NCI-H510A (cell line): ENCODE data around the gene RGS4.
"Not testable (repeated sequence)": the region's sequence is repeated elsewhere in the genome, so short reads cannot be mapped to it uniquely, and the experiment has no call there.

ENCODE experiments used
- DNase-seq: peaks from one replicate; lab custom pipeline; 2025; lab: John Stamatoyannopoulos, UW

The RGS4 gene

DNA sequence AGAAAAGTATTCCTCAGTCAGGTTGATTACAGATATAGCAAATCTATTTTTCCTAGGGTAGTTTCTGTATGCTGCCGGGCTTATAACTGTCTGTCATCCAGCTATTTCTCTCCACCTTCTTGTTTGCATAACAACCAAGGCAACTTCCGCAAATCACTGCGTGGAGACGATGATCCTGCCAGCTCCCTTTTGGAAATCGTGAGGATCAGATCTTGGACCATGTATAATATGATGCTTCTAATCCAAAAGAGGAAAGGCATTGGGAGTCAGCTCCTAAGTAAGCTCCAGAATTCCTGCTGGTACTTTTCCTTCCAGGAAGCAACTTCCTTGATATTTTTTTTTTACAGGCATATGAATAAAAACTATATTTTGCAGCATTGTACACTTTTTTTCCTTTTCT lies 445 bp upstream of the RGS4 start:
- no peak for DNase-seq

DNA sequence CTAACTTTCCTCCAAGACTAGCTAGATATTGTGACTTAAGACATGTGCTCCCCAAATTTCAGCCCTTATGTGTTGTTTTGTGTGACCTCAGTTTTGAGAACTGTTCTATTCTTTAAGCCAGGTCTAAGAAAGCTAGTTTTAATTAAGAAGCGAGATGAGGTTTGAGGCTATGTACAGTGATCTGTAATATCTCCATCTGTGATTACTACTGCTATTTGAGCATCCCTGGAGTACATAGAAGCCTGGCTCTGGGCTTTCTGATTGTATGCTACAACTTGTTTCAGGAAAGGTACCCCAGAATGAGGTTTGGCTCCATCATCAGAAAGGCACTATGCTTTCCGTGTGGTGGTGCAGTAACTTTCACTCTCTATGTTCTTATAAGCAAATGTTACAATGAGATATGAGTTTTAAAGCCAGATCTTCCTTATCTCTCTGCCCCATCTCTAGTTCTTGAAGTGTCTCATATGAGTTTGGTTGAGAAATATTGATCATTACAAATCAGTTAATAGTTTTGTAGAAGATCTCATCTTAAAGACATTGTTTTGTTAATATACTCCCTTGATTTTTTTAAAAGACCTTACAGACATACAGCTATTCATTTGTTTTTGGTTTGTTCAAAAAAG lies 605 bp downstream of the RGS4 start:
- no peak for DNase-seq

DNA sequence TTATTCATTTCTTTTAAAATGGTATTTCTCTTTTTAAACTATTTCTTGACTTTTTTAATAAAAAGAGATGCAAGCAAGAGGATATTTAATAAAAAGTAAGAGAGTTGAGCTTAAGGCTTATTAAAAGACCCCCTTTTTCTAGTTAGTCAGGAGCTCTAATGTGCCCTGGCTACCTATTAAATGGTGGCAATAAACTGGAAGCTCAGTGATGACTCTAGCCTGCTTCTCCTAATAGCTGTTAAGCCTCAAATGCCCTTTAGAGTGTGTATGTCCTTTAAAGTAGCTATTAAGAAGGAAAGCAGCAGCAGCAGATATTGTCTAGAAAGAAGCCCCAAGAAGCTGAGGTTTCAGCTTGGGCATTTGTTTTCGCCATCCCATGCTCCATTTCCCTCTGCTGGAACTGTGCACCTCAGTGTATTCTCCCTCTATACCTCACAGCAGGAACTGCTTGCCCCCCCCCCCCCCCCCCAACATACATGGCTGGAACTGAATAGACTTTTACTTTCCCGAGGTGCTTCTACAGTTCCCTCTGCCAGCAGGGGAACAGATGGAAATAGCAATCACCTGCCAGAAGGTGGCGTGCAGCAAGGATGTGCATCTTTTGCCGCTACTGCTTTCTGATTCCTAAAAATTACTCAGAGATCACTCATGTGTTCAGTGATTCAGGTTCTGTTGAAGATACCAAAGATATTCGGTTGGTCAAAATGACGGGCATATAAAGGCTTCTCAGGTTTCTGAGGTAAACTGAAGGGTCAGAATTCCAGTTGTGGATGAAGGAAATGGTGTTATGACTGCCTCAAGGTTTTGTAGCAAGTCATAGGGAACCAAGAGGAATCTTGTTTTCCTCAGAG lies 2.5 kb downstream of the RGS4 start:
- no peak for DNase-seq

DNA sequence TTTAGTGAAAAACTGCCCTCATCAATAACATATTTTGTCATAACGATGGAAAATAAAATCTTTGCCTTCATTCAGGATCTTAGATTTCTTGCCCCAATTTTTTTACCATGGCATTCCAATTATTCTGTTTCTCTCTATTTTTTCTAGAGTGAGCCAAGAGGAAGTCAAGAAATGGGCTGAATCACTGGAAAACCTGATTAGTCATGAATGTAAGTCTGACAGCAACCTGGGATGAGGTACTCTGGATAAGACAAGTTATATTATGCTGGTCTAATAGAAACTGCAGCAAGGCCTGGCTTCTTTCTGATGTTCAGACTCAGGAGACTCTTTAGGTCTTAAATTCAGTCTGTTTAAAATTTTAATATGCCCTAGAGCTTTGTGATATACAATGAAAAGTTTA lies 3.5 kb downstream of the RGS4 start:
- DNase-seq = no peak

DNA sequence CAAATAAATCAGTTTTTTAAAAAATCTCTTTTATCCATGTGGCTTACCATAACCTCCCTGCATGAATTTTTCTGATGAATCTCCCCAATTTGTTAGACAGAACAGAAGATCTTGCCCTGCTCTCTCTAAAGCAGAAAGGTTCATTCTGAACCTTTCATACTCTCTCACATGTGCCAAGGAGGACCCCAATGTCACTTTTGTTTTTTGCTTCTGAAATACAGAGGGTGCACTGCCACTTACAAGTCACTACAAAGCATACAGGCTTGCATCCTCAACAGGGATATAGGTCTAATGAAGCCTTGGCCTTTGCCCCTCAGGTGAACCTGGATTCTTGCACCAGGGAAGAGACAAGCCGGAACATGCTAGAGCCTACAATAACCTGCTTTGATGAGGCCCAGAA lies 4.8 kb downstream of the RGS4 start:
- DNase-seq = no peak

DNA sequence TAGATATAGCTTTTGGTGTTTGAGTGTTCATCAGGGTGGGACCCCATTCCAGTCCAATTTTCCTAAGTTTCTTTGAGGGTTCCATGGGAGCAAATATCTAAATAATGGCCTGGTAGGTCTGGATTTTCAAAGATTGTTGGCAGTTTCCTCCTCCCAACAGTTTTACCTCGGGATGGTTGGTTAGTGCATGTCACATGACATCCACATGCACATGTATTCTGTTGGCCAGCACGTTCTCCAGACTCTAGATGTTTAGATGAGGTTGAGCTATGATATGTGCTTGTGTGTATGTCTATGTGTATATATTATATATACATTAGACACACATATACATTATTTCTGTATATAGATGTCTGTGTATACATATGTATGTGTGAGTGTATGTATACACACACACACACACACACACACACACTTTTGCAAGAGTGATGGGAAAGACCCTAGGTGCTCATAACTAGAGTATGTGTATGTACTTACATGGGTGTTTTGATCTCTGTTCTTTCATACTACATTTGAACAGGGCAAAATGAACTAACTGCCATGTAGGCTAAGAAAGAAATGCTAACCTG lies 5.6 kb downstream of the RGS4 start:
- no peak for DNase-seq

DNA sequence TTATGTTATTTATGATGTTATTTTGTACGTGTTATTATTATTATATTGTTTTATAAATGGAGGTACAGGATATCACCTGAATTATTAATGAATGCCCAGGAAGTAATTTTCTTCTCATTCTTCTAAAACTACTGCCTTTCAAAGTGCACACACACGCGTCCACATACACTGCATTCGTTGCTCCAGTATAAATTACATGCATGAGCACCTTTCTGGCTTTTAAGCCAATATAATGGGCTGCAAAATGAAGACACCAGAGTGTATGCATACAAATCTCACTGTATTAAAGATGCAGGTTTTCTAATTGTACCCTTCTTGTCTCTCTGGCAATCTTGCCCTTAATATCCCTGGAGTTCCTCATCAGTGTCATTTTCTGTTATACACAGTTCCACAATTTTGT lies 6.9 kb downstream of the RGS4 start:
- DNase-seq = no peak

DNA sequence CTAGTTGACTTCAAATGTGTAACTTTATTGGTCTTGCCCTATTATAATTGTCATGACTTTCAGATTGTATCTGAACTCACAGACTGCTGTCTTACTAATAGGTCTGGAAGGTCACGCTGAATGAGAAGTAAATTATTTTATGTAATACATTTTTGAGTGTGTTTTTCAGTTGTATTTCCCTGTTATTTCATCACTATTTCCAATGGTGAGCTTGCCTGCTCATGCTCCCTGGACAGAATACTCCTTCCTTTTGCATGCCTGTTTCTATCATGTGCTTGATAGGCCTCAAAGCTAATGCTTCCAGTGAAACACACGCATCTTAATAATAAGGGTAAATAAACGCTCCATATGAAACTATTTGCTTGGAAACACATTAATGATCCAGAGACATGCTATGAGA lies 7.3 kb downstream of the RGS4 start:
- no peak for DNase-seq

DNA sequence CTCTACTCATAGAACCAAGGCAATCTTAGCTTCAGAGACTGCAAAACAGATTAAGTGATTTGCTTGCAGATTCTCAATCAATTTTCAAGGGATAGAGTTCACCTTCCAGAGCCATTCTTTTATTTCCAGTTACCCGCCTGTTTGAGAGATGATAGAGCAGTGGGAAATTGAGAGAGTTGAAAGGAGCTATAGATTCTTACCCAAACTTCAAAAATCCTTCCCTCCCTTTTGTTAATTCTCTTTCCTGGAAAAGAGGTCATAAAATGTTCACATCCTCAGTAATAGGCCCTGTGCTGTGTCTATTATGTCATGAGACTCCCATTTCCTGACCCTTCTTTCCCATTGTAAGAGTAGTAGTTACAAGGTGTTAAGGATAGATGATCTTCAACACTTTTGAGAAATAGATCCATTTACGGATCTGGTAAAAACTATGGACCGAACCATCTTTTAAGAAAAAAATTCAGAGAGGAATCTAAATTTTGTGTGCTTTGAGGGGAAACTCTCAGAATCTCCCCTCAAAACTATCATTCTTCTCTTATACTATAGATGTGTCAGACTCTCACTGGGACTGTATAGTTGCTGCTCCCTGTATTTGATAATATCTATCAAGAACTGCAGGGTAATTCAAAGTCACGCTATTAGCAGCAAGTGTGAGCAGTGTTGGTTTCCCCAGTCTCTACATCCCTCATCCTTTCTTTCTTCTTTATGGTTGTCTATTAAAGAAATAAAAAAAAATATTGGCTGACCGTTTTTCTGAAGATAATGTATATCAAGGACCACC lies 8.0 kb downstream of the RGS4 start:
- DNase-seq = no peak

DNA sequence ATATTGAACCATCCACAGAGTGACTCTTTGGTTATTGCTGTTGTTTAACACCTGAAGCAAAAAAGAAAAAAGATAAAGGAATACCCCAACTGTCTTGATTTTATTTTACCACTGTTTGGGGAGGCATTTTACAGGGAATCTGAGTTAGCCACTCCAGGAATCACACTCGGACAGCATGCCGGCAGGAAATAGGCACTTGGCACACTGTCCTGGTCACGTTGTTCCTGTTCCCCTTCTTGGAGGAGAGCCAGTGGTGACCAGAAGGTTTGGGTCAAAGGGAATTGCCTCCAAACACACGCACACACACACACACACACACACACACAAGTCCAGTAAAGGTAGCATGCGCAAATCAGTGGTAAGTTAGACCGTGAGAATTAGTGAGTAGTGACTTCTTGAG lies 13.8 kb downstream of the RGS4 start:
- DNase-seq = no peak

DNA sequence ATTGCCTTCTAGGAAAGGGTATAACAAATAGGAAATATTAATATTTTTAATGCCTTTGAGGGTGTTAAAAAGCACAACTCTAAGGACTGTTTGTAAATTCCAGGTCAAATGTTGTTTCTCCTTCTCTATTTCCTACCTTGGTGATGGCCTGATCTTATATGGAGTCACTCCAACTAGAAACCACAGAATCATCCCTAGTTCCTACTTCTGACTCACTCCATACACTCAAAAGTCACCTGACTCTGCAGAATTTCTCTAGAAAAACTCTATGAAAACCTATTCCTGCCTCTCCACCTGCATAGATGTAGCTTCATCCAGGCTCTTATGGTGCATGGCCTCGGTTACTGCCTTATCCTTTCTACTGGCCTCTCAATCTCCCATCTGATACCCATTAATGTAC lies 14.5 kb downstream of the RGS4 start:
- DNase-seq = no peak

DNA sequence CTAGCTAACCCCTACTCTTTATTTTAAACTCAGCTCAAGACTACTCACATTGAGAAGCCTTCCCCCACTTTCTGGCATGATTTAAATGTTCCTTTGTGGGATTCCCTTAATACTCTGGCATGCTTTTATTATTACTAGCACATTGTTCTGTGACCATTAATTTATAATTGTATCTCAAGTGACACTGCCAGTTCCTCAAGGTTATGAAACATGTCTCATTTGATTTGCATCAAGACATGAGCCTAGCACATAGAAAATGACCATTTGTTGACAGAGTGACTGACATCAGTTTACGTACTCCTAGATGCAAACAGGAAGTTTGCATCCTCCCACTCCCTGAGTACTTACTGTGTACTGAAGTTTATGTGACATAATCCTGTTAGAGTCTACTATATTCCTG lies 15.2 kb downstream of the RGS4 start:
- DNase-seq = no peak

DNA sequence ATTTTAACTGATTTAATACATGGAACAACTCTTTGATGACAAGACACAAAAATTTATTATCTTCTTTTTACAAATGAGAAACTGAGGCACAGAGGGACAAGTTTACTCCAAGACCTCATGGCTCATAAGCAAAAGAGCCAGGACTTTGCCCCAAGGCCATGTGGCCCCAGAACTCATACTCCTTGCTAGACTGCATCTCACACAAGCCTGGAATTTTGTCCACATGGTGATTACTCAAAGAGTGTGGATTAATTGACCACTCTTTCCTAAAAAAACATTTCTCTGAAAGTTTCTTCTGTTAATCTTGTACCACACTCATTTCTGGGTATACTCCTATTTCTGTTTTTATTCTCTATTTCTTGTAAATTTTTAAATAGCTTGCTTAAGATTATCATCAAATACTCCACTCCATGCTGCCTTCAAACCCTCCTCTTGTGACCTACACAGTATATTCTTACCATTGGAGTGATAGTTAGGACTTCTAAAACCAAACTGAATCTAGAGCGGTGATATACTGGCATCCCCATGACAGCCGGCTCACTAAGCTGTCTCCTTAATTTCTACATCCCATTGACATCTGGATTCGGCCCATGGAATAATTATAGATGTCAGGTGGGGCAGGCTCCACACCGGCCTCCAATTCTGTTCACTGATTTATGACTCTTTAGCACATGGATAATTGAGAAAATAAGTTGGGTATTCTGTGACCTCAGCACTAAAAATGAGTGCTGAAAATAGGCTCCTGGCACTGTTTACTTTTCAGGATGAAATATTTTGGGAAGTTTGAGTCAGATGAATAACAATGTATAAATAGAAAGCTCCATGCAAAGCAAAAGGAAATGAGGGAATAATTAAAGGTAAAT lies 16.1 kb downstream of the RGS4 start:
- no peak for DNase-seq

DNA sequence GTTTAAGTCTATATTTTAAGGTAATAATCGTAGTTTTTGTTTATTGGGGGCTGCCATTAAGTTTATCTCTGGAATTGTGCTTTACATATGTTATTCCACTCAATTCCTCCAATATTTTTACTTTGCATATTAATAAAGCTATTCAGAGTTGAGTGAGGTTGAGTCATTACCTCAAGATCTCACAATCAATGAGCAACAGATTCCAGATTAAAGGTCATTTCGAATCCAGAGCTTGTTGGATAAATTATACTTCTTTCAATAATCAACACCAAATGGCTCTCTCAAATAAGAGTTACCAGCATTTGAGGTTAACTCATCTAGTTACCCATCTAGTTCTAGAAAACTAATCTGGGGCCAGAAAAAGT lies 16.7 kb downstream of the RGS4 start:
- DNase-seq = no peak

DNA sequence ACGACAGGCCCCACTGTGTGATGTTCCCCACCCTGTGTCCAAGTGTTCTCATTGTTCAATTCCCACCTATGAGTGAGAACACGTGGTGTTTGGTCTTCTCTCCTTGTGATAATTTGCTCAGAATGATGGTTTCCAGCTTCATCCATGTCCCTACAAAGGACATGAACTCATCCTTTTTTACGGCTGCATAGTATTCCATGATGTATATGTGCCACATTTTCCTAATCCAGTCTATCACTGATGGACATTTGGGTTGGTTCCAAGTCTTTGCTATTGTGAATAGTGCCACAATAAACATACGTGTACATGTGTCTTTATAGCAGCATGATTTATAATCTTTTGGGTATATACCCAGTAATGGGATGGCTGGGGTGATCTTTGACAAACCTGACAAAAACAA lies 20.0 kb downstream of the RGS4 start:
- DNase-seq = not testable (repeated sequence)

DNA sequence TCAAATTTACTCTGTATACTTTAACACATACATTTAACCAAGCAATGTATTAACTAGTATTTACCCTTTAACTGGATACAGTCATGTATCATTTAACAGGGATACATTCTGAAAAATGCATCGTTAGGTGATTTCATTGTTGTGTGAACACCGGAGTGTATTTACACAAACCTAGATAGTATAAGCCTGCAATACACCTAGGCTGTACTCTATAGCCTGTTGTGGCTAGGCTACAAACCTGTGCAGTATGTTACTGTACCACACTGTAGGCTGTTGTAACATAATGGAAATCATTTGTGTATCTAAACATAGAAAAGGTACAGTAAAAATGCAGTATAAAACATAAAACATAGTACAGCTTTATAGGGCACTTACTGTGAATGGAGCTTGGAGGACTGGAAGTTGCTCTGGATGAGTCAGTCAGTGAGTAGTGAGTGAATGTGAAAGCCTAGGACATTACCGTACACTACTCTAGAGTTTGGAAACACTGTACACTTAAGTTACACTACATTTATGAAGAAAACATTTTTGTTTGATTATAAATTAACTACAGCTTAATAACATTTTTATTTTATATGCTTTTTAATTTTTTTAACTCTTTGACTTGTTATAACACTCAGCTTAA lies 21.3 kb downstream of the RGS4 start:
- no peak for DNase-seq

DNA sequence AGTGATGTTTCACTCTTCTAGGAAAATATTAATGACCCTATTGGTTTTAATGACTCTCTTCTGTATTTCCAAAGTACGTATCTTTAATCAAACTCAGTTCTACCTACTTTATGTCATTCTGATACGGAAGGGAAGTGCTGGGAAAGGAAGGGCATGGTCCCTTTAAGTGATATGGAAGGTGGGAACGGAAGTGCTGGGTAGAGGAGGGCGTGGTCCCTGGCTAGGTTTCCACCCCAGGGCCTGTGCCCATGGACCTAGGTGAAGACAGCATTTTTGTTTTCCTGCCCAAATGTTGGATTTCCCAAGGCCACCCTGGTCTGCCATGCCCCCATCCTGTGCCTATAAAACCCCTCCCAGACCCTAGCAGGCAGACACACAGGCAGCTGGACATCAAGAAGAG lies 24.0 kb downstream of the RGS4 start:
- no peak for DNase-seq

DNA sequence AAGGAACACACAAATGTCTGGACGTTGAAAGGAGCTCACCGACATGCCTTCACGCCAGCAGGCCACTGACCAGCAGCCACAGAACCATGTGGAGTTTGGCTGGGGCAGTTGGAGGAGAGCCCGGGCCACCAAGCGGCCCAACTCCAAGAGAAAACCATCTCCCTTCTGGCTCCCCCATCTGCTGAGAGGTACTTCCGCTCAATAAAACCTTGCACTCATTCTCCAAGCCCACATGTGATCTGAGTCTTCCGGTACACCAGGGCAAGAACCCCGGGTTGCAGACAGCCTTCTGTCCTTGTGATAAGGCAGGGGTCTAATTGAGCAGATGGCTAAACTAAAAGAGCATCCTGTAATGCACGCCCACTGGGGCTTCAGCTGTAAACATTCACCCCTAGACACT lies 24.4 kb downstream of the RGS4 start:
- DNase-seq = no peak

DNA sequence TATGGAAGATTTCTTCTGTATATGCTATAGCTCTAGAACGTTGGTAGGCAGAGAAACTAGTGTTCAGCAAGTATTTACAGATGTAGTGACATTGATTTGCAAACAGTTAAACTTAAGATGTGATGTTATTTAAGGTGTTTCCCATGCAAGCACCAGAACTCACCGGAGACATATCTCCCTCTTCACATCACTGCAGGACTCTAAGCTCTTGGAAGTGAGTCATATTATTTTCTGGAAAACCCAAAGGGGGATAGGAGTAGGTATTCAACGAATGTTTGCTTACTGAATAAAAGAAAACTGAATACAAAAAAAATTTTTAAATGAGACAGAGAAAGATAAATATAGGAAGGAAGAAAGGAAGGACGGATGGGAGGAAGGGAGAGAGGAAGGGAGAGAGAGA lies 25.0 kb downstream of the RGS4 start:
- DNase-seq = no peak

DNA sequence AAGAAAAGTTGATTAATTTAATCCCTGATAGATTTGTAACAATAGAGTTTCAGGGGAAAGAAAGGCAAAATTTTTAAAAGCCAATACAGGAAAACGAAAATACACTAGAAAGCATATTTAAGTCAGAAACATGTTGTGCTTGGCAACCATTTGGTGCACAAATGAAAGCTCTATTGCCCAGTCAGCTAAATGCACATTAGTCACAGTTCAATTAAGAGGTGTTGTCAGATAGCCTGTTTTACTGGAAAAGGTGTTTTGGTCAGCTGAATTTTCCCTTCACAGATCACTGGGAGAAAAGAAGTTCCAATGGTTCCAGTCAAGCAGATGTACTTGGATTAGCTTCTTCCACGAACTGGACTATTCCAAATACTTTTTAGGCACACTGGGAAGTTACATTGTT lies 25.4 kb downstream of the RGS4 start:
- no peak for DNase-seq

DNA sequence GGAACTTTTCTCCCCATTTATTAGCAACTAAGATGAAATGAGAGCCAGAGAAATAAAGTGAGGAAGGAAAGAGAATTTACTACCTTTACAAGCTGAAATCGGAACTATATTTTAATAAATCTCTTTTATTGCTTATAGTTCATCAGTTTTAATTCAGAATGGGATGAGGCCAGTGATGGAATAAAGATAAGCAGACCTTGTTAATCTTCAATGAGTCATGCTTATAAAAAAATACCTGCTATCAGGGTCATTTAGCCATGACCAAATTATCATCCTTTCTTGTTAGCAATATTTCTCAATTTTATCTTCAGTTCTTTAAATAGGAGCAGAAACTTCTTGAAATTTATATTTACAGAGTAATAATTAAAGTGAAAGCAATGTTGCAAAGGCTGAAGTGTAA lies 26.1 kb downstream of the RGS4 start:
- DNase-seq = no peak
